ENCODE results near the gene S100A10. TPM values are rescaled to one million over a fixed set of nuclear protein-coding genes. Genes with fewer than 3 reads are reported as not detected.

S100A10 gene, protein sequence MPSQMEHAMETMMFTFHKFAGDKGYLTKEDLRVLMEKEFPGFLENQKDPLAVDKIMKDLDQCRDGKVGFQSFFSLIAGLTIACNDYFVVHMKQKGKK
- 60.1 and 106 TPM in 2 replicates for total RNA-seq

DNA sequence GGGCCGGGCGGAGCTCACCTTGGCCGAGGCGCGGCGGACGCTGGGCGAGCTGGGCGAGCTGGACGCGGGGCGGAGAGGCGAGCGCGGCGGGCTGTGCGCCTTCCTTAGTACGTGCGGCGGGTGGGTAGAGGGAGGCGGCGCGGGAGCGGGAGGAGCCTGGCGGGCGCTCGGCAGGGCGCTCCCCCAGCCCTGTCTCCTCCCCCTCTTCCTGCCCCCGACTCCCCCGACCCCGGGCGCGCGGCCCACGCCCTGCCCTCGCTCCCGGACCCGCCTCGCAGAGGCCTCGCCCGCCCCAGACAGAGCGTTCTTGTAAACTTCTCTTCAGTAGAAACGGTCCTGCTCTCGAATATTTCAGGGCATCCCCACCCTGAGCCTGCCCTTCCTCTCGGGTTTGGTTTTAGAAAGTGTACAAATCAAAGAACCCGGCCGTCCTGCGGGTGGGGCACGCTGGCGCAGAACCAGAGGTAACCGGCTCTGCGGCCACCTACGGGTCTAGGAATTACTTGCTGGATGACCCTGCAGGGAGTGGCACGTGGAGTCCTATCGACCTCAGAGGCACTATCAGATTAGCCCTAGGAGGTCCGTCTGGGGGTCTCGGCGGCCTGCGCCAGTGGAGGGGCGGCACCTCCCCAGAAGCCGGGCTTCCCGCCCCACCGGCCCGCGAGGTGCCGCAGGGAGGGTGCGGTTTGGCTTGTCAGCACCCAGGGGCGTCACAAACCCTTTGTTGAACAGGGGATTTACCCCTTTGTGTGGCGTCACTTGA lies at the start of gene S100A10:
Gene S100A10 (minus strand): TSS at position 126 of the 763 bp plus-strand sequence. CDS start 7,629 bp downstream, outside the sequence.

DNA sequence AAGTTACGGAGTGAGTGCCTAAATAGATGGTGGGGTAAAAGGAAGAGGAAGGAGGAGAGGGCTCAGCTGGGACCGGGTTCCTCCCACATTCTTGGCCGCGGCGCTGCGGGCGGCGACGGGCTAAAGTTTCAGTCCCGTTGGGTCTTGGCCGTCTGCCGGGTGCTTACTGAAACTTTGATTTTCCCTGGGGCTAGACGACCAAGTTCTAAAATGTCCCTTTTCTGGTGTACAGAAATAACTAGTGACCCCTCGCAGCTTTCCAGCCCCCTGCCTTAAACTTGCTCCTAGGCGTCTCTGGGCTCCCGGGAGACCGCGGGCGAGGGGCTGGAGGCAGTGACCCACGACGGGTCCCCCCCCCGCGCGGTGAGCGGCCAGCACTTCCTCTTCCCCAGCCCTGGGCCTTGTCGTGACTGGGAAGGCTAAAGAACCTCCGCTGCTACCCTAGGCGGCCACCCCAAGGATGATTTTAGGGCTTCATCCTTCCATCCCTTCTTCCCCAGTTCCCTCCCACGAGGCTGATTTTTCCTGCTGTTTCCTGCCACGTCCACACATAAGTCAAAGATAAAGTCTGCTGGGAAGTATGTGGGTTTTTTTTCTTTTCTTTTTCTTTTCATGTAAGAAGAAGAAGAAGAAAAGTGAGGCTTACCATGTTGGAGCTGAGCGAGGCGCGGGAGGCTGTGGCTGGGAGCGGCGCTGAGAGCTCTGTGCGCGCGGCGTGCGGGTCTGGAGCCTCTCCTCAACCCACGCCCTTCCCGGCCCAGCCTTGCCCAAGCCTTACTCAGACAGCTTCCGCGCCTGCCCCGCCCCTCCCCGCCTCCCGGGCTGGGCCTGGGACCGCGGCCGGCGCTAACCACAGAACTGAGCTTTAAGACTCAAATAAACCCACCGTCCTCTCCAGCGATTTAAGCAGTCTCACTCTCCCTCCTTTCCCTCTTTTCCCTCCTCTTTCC lies 42.9 kb upstream of the S100A10 start, which contains the start of gene S100A11:
Gene S100A11 (minus strand): TSS at position 738 of the 950 bp plus-strand sequence. CDS start 89 bp downstream, at position 649.

Other genes starting within 250 kb of the S100A10 start
- 75.2 and 91.1 TPM in 2 replicates for gene MRPL9, start 230.4 kb downstream of the S100A10 start, total RNA-seq
- gene TDRKH, start 203.4 kb downstream of the S100A10 start, total RNA-seq = 3.5 and 4.2 TPM in 2 replicates
- under 0.01 TPM in 1 of 2 replicates, not detected in the other for gene LINGO4, start 188.4 kb downstream of the S100A10 start, total RNA-seq
- gene RORC, start 162.1 kb downstream of the S100A10 start, total RNA-seq = not detected in 2 replicates
- gene C2CD4D, start 154.0 kb downstream of the S100A10 start, total RNA-seq = not detected in 2 replicates
- gene THEM5, start 140.1 kb downstream of the S100A10 start, total RNA-seq = not detected in 2 replicates
- 7.0 and 8.3 TPM in 2 replicates for gene THEM4, start 84.3 kb downstream of the S100A10 start, total RNA-seq
- gene S100A11, start 43.1 kb upstream of the S100A10 start, total RNA-seq = 42.2 and 59.2 TPM in 2 replicates
- gene TCHHL1, start 95.2 kb upstream of the S100A10 start, total RNA-seq = not detected in 2 replicates
- gene TCHH, start 121.6 kb upstream of the S100A10 start, total RNA-seq = under 0.01 TPM in 1 of 2 replicates, not detected in the other
- gene RPTN, start 165.4 kb upstream of the S100A10 start, total RNA-seq = not detected in 2 replicates
- gene HRNR, start 230.3 kb upstream of the S100A10 start, total RNA-seq = not detected in 2 replicates

Data from uterine smooth muscle cell (primary cell).